GM19351 (cell line): ENCODE measurements around the gene ATL3.
A peak's percentile ranks its signal among the peaks of the same experiment; 100 is the strongest.
"Not testable (repeated sequence)": the region's sequence is repeated elsewhere in the genome, so short reads cannot be mapped to it uniquely, and the experiment has no call there.

Source experiments
- ATAC-seq: cut with Tn5 transposase; IDR thresholded peaks from one replicate; pipeline ENCODE4 v1.9.1; 2021; ENCODE audit warnings: mild to moderate bottlenecking, moderate library complexity; ENCODE audit not compliant: unreplicated experiment

The ATL3 gene, protein sequence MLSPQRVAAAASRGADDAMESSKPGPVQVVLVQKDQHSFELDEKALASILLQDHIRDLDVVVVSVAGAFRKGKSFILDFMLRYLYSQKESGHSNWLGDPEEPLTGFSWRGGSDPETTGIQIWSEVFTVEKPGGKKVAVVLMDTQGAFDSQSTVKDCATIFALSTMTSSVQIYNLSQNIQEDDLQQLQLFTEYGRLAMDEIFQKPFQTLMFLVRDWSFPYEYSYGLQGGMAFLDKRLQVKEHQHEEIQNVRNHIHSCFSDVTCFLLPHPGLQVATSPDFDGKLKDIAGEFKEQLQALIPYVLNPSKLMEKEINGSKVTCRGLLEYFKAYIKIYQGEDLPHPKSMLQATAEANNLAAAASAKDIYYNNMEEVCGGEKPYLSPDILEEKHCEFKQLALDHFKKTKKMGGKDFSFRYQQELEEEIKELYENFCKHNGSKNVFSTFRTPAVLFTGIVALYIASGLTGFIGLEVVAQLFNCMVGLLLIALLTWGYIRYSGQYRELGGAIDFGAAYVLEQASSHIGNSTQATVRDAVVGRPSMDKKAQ

DNA sequence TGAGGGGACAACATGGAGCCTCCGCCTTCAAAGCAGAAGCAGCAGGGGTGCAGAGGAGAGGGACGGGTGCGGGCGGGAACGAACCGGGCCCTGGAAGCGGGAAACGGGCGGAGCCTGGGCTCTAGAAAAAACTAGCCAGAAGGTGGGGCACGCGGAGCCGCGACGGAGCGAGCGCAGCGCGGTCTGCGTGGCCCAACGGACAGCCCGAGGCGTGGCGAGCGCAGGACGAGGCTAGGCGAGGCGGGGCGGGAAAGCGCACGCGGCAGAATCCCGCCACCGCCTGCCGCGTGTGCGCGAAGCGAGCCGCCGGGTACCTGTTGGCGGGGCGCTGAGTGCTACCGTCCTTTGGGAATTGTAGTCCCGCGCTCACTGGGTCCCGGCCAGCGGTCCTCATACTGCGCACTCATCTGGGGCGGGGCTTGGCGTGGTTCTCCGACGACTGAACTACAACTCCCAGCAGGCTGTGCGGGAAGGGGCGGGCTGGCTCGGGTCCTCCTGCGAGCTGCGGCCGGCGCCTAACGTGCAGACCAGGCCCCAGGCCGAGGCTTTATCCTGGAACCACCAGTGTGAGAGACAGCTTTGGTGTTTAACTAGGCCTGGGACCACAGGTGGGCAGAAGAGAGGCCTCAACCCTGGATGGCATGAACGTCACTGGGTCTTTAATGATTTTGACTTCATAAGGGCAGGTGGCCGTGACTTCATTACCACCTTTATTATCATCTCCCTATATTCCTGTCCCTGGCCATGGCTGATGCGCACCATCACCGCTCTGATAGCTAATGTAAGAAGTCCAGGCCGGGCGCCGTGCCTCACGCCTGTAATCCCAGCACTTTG is at the start of gene ATL3:
Gene ATL3, minus strand, starts transcription at position 55 of the 834 bp plus-strand sequence. Its CDS starts 41 bp downstream, at position 14.
- peak; percentile 90 for ATAC-seq

- ATAC-seq: no peak
These were observed 49.4 kb upstream of the ATL3 start for GRCh38 chr11:63720611-63721010.

DNA sequence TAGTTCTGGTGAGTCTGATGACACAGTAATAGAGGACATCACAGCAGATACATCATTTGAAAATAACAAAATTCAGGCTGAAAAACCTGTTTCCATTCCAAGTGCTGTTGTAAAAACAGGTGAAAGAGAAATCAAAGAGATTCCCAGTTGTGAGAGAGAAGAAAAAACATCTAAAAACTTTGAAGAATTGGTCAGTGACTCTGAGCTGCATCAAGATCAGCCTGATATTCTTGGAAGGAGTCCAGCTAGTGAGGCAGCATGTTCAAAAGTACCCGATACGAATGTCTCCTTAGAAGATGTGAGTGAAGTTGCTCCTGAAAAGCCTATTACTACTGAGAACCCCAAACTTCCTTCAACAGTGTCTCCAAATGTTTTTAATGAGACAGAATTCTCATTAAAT is 48.8 kb upstream of the ATL3 start:
- ATAC-seq: no peak

DNA sequence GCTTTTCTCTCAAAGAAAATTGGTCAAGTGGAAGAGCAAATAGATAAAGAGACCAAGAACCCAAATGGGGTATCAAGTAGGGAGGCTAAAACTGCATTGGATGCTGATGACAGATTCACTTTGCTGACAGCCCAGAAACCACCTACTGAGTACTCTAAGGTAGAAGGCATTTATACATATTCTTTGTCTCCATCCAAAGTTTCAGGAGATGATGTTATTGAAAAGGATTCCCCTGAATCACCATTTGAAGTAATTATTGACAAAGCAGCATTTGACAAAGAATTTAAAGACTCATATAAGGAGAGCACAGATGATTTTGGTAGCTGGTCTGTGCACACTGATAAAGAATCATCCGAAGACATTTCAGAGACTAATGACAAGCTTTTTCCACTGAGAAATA is 47.8 kb upstream of the ATL3 start:
- ATAC-seq: no peak

- no peak for ATAC-seq
These were observed 44.9 kb upstream of the ATL3 start for GRCh38 chr11:63716046-63716445.

- no peak for ATAC-seq
These were observed 42.6 kb upstream of the ATL3 start for GRCh38 chr11:63713766-63714165.

DNA sequence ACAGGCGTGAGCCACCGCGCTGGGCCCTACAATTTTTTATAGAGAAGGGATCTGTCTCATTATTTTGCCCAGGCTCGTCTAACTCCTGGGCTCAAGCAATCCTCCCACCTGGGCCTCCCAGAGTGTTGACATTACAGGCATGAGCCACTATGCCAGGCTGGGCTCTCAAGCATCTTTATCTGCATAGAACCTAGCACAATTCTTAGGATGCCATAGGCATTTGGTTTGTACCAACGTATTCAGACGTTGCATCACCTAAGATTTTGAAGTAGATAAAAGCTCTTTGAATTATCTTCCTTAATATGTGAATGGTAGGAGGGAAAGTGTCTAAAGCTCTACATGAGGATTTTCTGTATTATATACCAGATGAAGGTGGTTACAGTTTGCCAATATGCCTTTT is 40.7 kb upstream of the ATL3 start:
- ATAC-seq: no peak

- no peak for ATAC-seq
These were observed 39.5 kb upstream of the ATL3 start for GRCh38 chr11:63710476-63711217.

DNA sequence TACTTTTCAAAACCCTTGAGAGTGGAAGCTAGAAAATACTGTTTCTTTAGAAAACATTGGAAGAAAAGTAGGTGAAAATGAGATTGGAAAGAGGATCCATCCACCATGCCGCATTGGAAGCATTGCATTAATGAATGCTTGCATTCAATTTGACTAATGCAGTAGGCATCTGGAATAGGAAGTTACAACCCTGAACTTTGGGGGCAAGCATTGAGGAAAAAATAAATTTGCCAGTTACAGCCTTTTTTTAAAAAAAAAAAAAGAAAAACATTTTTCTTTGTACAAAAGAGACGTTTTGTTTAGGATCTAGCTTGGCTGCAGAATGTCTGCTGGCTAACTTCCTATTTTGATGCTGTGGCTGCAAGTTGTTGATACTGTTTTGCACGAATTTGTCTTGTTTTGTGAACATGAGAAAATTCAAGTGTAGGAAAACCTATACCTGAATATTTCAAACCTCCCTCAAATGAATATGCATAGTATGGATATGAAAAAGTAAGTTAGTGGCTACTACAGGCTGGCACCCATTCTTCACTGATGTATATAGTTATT is 38.2 kb upstream of the ATL3 start:
- no peak for ATAC-seq

DNA sequence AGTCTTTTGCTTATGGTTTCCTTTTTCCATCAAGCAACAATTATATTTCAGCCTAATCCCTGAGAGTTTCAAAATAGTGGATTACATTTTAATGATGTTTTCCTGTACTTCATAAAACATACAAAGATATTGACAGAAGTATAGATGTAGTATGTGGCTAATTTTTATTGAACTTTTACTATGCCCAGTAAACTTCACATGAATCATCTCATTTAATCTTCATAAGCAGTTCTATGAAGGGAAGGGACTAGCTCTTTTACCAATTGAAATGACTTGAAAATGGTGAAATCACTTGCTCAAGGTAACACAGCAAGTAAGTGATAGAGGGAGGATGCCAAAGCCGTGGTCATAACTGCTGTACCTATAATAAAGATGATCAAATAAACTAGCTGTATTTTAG is 37.6 kb upstream of the ATL3 start:
- no peak for ATAC-seq

DNA sequence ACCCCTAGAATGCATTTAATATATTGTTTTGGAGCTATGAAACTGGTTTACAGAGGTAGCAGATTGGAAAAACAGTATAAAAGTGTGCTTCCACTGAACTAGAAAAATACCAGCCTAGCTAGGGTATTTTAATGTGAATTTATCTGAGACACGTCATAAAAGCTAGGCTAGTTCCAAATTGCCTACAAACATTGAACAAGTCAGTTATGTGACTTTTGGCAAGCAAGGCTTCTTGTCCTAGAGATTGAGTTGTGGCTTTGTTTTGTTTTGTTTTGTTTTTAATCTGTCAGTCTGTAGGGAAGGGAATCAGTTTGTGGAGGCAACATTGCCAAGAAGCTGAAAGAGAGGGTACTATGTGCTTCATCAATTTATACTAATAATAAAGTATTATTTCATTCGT is 34.4 kb upstream of the ATL3 start:
- no peak for ATAC-seq

- no peak for ATAC-seq
These were observed 28.7 kb upstream of the ATL3 start for GRCh38 chr11:63699896-63700295.

- no peak for ATAC-seq
These were observed 28.0 kb upstream of the ATL3 start for GRCh38 chr11:63698976-63699733.

DNA sequence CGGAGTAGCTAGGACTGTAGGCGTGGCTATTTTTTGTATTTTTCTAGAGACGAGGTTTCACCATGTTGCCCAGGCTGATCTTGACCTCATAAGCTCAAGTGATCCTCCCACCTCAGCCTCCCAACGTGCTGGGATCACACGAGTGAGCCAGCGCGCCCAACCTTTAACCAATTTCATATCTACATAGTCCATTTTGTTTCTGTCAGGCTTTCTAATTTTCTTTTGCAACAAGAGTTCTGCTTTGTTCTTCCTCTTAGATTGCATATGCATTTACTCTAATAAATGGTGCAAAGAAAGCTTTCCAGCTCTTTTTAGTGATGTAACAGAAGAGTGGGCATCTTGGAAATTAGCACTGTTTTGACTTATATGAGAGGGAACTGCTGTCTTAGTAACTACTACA is 23.4 kb upstream of the ATL3 start:
- ATAC-seq: no peak

DNA sequence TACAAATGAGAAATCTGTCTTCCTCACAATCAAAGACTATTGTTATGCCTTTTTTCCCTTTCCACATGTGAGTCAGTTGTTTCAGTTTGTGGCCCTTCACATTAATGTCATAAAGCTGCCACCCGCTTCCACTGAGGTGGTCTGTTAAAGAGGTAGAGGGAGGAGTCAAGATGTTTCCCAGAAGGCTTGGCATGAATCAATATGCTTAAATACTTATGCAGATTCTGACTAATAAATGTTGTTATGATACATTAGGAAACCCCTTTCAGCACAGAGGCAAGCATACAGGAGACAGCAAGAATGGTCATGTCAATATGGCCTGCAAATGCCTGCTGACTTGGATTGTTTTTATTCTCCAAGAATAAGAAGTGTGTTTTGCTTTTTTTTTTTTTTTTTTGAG is 16.7 kb upstream of the ATL3 start:
- no peak for ATAC-seq

- no peak for ATAC-seq
These were observed 15.8 kb upstream of the ATL3 start for GRCh38 chr11:63686926-63687325.

DNA sequence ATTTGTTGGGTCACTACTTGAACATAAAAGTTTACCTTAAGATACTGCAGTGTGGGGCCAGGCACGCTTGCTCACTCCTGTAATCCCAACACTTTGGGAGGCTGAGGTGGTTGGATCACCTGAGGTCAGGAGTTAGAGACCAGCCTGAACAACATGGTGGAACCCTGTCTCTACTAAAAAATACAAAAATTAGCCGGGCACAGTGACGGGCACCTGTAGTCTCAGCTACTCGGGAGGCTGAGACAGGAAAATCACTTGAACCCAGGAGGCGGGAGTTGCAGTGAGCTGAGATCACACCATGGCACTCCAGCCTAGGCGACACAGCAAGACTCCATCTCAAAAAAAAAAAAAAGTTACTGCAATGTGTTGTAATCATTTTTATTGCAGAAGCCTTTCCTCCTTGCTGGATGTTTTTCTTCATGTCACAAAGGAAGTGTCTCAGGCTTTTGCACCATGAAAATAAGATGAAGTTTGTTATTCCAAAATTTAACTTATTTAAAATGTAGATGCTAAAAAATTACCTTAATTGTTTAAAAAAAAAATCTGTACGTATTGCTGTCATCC is 14.1 kb upstream of the ATL3 start:
- ATAC-seq: not testable (repeated sequence)

- ATAC-seq: no peak
These were observed 12.2 kb upstream of the ATL3 start for GRCh38 chr11:63683133-63683991.
